GM12891 (cell line): ENCODE results near the gene CALML4.

ENCODE experiments used
- POLR2A ChIP-seq: IDR thresholded peaks from 2 replicates; pipeline ENCODE4 v1.6.1; 2011; ENCODE audit warnings: low read depth, low read length, control low read depth
- POLR2AphosphoS5 ChIP-seq: IDR thresholded peaks from 2 replicates; pipeline ENCODE4 v1.6.1; 2011; ENCODE audit warnings: low read depth, low read length, control low read depth
- TAF1 ChIP-seq: IDR thresholded peaks from 2 replicates; pipeline ENCODE4 v1.6.1; 2011; ENCODE audit warnings: low read depth, low read length, control low read depth

DNA sequence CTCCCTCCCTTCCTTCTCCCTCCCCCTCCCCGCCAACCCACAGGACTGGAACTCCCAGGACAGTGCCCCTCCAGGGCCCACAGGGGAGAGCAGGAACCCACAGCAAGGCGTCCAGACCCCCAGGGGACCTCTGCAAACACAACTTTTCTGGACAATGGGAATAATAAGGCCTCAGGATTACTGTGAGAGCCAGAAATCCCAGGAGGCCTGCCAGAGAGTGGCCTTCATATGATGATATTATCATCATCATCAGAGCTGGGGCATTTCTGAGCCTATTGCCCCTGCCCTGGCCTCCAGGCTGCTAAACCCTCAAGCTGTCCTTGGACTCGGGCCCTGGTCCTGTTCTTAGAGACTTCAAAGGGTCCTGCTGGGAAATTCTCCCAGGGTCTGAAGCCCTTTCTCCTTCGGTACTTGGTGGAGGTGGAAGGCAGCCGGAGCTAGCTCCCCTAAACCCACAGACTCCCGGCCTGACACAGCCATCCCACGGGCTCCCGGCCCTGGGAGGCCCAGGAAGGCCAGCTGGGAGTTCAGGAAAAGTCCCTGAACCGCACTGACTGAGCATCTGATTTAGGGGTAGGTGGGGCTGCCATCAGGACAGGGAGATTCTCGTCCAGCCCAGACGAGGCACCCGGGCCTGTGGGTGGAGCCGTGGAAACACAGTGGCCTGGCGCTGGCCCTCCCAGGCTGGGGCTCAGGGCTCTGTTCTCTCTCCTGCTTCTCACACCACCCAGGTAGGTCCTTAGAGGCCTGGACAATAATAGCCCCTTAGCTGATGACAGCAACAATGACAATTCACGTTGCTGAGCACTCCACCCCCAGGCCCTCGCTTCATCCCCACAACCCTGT is 4.9 kb downstream of the CALML4 start:
- no peak; the same call in 1 of the 2 replicates for TF ChIP-seq POLR2A
- no peak; the same call in 1 of the 2 replicates for TF ChIP-seq POLR2AphosphoS5
- TF ChIP-seq TAF1 = no peak
